GM15510 (cell line): ENCODE measurements around the gene GSE1.

Source experiments
- POLR2A ChIP-seq: IDR thresholded peaks from 3 replicates; pipeline ENCODE4 v1.6.1; 2011; ENCODE audit warnings: borderline replicate concordance; ENCODE audit not compliant: insufficient read length; ENCODE audit errors: extremely low read depth

Gene GSE1

GRCh38 chr16:85696781-85697180 is 83.7 kb downstream of the GSE1 start:
- TF ChIP-seq POLR2A, result no peak

GRCh38 chr16:85697431-85697830 is 84.3 kb downstream of the GSE1 start:
- TF ChIP-seq POLR2A, result no peak

GRCh38 chr16:85698459-85698891 is 85.4 kb downstream of the GSE1 start:
- TF ChIP-seq POLR2A, result no peak

- no peak for TF ChIP-seq POLR2A
Measured at GRCh38 chr16:85698935-85699558, 85.9 kb downstream of the GSE1 start.

- TF ChIP-seq POLR2A, result no peak
Measured at GRCh38 chr16:85699628-85700027, 86.5 kb downstream of the GSE1 start.

GRCh38 chr16:85704011-85704410 is 90.9 kb downstream of the GSE1 start:
- no peak for TF ChIP-seq POLR2A

- no peak for TF ChIP-seq POLR2A
Measured at GRCh38 chr16:85704900-85705846, 92.1 kb downstream of the GSE1 start.

- no peak for TF ChIP-seq POLR2A
Measured at GRCh38 chr16:85706449-85707034, 93.4 kb downstream of the GSE1 start.

GRCh38 chr16:85707528-85708095 is 94.5 kb downstream of the GSE1 start:
- no peak for TF ChIP-seq POLR2A

- no peak for TF ChIP-seq POLR2A
Measured at GRCh38 chr16:85708338-85708737, 95.2 kb downstream of the GSE1 start.

- TF ChIP-seq POLR2A, result no peak
Measured at GRCh38 chr16:85709766-85710585, 96.9 kb downstream of the GSE1 start.

- TF ChIP-seq POLR2A, result no peak
Measured at GRCh38 chr16:85710732-85711131, 97.6 kb downstream of the GSE1 start.

GRCh38 chr16:85711982-85712587 is 99.0 kb downstream of the GSE1 start:
- no peak for TF ChIP-seq POLR2A

GRCh38 chr16:85712801-85713200 is 99.7 kb downstream of the GSE1 start:
- no peak for TF ChIP-seq POLR2A
